NCI-H524 treated with DMSO at 0.1 percent for 48 hours (cell line): Measurements from ENCODE around the gene PCDH9.
"Not testable (repeated sequence)": the region's sequence is repeated elsewhere in the genome, so short reads cannot be mapped to it uniquely, and the experiment has no call there.

ENCODE experiments used
- DNase-seq: peaks from one replicate; lab custom pipeline; 2025; lab: John Stamatoyannopoulos, UW

PCDH9 gene

GRCh38 chr13:67130444-67130843, 99.7 kb downstream of the PCDH9 start:
- DNase-seq, result no peak

DNA sequence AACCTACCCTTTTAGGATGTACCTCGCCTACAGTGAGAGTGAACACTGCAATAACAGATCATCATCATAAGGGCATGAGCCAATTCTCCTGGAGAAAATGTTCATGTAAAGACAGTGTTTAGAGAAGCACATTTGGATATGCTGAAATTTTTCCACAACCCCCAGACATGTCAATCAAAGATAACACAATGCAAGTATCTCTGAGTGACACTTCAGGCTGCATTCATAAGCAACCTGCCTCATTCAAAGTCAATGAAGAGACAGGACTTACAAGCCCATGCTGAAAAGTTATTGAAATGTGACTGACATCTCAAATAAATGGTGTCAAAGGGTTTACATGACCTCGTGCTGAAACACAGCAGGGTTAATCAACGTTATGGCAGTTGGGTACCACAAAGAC, 102.0 kb downstream of the PCDH9 start:
- DNase-seq, result no peak

GRCh38 chr13:67125681-67126080, 104.5 kb downstream of the PCDH9 start:
- DNase-seq, result no peak

- no peak for DNase-seq
Measured at GRCh38 chr13:67123165-67123564, 107.0 kb downstream of the PCDH9 start.

GRCh38 chr13:67122251-67122650, 107.9 kb downstream of the PCDH9 start:
- DNase-seq, result no peak

DNA sequence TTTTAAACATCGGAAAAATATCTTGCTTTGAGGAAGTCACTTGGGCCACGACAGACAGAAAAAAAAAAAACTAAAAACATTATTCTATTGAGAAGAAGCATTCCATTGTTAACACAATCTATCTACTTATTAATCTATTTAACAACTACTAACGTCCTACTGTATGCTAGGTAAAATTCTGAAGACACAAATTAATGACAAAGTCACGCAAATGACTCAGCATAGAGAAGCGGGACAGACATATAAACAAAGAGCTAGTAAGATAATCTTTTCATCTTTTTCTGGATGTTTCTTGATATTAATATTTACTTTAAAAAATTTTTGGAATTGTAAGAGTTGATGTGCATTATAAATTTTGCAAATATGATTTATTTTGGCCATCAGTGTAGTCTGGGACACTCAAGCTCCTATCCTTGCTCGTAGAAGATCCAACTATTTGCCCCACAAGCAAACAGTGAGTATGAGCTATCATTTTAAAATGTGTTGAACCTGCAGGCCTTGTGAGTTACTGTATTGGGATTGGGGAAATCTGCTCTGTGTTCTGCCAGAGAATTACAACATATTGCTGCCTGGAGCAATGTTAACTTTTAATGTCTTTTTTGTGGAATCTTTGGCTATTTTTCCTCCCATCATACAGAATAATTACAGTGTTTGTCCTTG, 109.1 kb downstream of the PCDH9 start:
- DNase-seq, result no peak

GRCh38 chr13:67119481-67119894, 110.6 kb downstream of the PCDH9 start:
- peak; percentile 1 for DNase-seq

GRCh38 chr13:67118277-67118676, 111.9 kb downstream of the PCDH9 start:
- no peak for DNase-seq

DNA sequence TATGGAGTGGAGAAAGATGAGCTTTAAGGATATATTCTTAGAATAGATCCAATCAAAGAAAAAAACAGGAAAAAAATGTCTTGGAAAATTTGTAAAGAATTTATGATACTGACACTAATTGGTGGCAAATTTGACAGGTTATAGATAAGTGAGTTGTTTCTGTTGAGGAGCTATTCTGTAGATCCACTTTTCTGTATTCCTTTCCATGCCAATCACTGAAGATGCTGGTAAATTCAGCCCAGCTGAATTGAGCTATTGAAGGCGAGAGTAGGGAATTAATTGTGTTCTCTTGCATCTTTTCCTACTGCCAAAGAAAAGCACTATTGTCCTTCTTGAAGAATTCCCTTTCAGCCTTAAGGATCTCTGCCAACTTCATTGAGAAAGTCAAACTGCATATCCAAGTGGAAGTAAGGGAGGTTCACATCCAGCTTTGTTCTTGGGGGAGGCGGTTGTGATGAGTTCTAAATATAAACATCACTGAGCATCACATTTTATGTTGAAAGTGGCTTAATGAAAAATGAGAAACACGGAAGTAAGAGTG, 113.1 kb downstream of the PCDH9 start:
- DNase-seq, result no peak

DNA sequence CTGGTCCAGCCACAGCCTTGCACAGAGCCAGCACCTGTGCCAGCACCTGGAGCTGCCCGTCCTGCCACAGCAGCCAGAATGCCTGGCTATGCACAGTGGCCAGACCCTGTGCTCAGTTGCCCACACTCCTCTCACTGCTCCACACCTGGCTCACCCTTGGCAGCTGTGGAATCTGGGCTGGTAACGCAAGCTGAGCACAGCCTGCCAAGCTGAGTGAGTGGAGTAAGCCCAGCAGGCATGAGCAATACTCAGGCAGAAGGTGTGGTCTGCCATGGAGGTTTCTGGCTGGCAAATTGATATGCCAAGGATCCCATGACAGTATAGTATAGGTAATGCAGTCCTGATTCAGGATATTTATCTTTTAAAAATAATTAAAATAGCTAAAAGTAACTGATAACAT, 122.2 kb downstream of the PCDH9 start:
- no peak for DNase-seq

GRCh38 chr13:67106502-67107057, 123.6 kb downstream of the PCDH9 start:
- no peak for DNase-seq

DNA sequence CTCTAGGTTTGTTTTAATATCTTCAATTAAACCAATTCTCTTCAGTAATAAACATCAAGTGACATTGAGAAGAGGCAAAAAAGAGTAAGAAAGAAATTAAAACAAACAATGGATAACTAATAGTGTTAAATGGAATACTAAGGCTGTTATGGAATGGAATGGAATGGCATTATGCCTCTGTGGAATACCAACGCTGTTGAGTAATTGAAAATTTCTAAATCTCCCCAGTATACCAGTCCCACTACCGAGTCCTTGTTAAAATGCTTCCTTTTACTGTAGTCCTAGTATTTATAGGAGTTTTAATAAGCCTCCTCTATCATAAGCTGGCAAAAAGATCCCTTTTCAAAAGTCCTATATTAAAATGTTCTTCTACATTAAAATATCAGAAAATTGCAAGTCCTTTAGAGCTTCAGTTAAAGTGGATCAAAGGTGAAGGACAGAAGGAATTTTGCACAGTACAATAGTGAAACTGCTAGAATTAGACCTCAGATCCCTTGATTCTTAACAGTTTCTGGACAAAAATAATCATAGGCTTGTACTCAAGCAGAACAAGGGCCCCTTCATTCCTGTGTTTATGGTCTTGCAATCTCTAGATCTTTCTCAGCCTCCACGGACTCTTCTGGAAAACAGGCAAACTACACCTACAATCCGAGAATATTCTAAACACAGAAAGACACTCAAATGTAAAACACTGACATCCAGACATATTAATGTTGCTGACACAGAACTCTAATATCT, 128.2 kb downstream of the PCDH9 start:
- DNase-seq, result no peak

DNA sequence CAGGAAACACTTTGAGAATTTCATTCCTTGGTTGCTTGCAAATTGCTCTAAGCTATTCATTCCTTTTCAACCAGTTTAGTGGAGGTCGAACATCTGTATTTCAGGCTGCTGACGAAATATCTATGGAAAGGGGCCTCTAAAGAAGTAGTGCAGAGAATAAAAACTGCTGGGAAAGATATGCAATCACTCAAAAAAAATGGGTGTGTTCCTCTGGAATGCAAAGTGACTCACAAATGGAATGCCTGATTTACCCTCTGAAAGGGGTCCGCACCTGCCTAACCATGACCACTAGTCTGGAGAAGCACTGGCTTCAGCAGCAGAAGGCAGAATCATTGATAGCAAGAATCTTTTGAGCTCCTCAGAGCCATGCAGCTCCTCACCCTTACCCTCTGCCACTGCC, 129.4 kb downstream of the PCDH9 start:
- no peak for DNase-seq

DNA sequence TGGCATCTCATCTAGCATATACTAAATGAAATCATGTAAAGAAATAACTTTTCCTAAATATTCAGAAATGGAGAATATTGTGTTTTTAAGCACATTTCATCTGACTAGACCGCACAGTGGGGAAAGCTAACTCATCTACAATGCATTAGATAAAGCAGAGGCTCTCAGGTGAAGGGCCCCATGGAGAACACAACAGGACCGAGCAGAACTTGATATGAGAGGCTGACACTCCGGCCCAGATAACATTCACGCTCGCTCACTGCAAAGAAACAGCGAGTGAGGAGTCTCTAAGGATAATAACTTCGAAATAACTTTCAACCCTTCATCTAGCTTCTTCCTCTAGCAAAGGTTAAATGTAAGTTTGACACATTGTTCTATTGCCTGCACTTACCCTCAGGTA, 130.6 kb downstream of the PCDH9 start:
- DNase-seq, result no peak

DNA sequence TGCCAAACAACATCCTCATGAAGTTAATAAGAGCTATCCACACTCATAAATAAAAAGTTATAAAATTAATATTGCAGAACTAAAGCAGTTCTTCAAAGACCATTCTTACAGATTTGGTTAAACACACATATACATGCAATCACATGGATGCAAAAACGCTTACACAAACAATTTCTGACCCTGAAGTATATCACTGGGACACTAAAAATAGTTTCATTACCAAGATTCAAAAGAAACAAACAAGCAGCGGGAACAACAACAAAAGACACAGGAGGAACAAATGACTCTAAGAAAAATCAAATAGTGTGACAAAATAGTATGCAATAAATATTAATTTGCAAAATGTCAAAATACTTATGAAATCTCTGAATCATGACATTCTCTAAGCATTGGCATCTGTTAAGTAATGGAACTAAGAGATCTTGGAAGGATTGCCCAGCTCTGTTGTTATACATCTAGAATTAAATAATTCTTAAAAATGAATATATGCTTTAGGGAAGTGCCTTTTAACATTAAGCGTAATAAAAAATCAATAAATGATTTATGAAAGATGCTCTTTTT, 132.2 kb downstream of the PCDH9 start:
- no peak for DNase-seq

- DNase-seq, result not testable (repeated sequence)
Measured at GRCh38 chr13:67096893-67097292, 133.2 kb downstream of the PCDH9 start.

GRCh38 chr13:67096418-67096817, 133.7 kb downstream of the PCDH9 start:
- DNase-seq, result no peak

DNA sequence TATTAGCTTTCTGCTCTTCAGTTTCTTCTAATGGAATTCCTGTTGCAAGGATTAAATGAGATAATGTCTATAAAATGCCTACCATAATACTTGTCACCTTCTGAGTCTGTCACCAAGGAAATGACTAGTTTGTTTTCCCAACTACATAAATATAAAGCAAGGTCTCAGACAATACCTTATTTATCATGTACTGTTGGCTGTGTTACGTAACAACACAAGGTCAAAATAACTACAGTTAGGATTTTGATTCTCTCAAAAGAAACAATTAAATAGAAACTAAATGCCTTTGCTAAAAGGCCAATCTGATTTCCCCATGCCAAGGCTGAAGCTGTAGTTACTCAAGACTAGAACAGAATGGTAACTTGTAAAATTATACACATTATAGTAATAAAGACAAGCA, 134.5 kb downstream of the PCDH9 start:
- no peak for DNase-seq

DNA sequence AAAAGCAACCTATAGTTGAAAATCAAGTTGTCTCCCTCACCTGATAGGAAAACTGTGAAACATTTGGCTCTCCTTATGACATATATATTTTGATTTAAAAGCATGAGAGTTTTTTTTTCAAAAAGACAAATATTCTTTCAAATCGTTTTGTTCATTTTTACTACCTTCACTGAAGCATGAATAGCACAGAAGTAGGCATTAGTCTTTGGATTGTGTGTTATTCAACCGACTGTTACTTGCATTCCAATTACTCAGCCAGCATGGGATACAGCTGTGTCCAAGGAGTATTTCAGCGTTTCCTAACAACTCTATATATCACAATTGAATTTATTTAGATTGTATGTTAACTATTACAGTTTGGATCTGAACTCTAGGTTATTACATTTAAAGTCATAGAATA, 135.2 kb downstream of the PCDH9 start:
- no peak for DNase-seq

- DNase-seq, result no peak
Measured at GRCh38 chr13:67094078-67094477, 136.1 kb downstream of the PCDH9 start.

DNA sequence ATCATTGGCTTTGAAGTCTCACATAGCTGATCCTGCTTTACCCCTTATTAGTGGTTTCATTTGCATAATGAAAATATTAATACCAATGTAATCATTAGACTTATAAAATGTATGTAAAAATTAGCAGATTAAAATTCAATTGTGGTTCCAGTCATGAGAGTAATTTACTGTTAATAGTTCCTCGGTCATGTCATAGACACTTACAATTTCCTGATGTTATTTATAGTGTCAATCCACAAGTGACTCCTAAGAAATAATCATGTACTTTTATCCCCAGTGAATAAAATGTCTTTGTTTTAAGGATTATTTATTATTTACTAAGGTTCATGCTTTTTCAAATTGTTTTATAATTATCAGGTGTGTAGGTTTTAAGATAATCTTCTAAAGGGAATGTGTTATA, 138.5 kb downstream of the PCDH9 start:
- no peak for DNase-seq

DNA sequence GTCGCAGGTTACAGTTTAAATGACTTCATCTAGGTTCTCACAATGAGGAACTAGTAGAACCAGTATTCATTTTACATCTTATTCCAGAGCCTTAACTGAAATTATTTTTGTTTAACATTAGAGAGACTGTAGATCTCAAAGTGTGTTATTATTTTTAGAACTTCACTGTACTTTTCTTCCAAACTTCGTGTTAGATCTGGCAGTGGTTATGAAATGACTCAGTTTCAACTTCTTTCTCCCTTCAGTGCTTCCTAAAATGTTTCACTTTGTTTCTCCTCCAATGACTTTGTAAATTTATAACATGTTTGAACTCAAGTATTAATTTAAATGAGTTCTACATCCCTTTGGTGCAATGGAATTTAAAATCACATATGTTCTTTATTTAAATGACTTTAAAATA, 139.3 kb downstream of the PCDH9 start:
- DNase-seq, result no peak

DNA sequence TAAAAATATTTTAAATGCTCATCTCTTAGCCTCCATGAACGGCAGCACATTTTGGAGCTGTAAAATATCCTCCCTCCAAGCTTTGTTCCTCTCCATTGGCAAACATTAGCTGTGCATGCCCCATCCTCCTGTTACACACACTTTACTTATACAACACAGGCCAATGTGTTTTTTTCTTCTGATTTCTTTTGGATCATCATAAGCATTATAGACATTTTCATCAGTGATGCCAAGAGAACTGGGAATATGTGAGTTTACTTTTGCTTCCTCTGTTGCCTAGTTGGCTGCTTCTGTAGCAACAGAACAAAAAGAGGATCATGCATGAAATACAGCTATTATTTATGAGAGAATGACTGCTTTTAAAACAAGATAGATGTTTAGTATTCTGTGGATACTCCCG, 142.6 kb downstream of the PCDH9 start:
- DNase-seq, result no peak
